NCI-H2171 treated with DMSO at 0.1 percent for 48 hours (cell line): Measurements from ENCODE around the gene TGFB1.
A peak's percentile ranks its signal among the peaks of the same experiment; 100 is the strongest.

Experiments
- DNase-seq: peaks from one replicate; lab custom pipeline; 2025; lab: John Stamatoyannopoulos, UW

TGFB1 gene

DNA sequence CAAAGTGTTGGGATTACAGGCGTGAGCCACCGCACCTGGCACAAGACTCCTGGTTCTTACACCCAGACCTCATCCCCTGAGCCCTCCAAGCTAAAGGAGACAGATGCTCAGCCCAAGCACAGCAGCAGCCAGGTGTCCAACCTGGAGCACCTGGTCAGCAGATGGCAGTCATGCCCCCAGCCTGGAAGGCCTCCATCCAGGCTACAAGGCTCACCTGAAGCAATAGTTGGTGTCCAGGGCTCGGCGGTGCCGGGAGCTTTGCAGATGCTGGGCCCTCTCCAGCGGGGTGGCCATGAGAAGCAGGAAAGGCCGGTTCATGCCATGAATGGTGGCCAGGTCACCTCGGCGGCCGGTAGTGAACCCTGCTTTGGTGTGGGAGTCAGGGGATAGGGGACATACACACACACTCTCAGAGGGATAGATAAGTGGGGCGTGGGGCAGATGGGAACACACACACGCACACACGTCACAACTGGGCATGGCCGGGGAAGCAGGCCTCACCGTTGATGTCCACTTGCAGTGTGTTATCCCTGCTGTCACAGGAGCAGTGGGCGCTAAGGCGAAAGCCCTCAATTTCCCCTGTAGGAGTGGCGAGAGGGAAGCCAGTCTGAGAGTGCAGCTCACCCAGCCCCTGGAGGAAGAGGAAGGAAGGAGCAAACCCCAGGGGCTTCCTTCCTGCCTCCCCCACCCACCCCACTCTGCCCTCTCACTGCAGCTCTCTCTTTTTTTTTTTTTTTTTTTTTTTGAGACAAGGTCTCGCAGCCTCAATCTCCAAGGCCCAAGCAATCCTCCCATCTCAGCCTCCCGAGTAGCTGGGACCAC is 11.8 kb downstream of the TGFB1 start:
- DNase-seq, result peak; percentile 14

GRCh38 chr19:41339936-41340335 is 13.8 kb downstream of the TGFB1 start:
- DNase-seq, result no peak

GRCh38 chr19:41335467-41335866 is 18.3 kb downstream of the TGFB1 start:
- DNase-seq, result no peak

DNA sequence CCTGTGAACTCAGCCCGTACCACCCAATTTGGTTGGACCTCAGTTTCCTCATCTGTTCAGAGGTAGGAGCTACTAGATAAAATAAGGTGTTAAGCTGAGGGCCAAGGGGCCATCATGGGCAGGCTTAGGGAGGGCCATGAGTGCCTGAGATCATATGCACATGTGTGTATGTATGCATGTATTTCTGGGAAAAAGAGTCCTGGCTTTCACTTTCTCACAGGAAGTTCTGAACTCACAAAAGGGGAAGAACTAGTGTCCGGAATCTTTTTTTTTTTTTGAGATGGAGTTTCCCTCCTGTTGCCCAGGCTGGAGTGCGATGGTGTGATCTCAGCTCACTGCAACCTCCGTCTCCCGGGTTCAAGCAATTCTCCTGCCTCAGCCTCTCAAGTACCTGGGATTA is 18.9 kb downstream of the TGFB1 start:
- DNase-seq, result no peak

- no peak for DNase-seq
Observed at GRCh38 chr19:41332468-41332867, 21.3 kb downstream of the TGFB1 start.

- DNase-seq, result no peak
Observed at GRCh38 chr19:41332000-41332399, 21.7 kb downstream of the TGFB1 start.

- DNase-seq, result no peak
Observed at GRCh38 chr19:41330946-41331678, 22.6 kb downstream of the TGFB1 start.

GRCh38 chr19:41330481-41330880 is 23.2 kb downstream of the TGFB1 start:
- no peak for DNase-seq

- DNase-seq, result no peak
Observed at GRCh38 chr19:41328842-41329225, 24.9 kb downstream of the TGFB1 start.

GRCh38 chr19:41328157-41328841 is 25.4 kb downstream of the TGFB1 start:
- no peak for DNase-seq

GRCh38 chr19:41327576-41328156 is 26.1 kb downstream of the TGFB1 start:
- no peak for DNase-seq

DNA sequence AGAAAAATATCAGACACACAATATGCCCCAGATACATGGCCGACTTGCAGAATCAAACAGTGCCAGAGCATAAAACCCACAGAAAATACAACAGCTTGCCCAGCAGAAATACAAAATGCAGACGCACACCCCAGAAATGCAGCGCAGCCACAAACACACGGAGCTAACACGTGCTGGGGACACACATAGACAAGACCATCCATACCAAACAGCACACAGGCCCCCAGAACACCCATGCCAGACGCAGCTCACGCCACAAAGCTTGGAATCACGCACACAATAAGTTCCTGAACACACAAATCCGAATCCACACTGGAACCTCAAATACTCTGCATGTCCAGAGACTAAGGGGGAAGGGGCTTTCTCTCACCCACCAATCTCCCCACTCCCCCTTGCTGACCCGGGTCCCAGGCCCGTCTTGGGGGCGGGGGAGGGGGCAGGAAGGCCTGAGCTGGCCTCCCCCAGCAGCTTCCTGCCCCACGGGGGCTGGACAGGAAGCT is 26.6 kb downstream of the TGFB1 start:
- no peak for DNase-seq

DNA sequence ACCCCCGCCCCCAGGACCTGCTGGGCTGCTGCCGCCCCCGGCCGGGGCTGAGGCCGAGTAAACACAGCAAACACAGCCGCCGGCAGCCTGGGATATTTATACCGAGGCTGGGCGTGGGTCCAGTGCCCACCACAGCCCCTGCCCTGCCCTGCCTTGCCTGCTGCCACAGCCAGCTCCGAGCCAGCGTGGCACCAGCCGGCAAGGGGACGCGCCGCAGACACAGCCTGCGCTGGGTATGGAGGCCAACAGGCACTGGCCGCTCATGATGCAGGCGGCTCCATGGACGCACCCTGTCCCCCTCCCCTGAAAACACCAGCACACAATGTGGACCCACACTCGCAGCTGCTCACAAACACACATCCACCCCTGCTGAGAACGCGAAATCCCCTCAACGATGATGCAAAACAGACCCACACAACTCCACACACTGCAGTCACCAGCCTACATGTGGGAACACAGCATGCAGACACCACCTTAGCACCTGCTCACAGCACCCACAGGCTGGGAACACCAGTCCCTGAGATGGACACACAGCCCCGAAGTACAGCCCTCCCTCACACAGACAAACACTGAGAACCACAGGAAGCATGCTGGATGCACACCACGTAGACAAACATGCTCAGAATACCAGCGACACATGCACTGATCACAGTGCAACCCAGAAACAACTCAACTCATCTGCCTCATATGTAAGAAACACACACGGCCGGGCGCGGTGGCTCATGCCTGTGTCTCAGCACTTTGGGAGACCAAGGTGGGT is 27.6 kb downstream of the TGFB1 start:
- DNase-seq, result no peak

DNA sequence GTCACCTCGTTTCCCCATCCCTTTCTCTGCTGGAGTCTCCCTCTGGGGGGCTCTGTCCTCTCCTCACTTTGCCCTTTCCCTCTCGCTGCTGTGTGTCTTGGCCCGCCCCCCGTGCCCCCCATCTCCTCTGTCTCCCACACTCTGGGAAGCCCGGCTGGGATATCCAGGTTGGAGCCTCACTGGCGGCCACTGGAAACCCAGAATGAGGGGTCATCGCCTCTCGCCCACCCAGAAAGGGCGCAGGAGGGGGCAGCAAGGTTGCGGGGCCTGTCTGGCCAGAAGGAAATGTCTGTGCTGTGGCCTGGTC is 28.1 kb downstream of the TGFB1 start:
- no peak for DNase-seq

DNA sequence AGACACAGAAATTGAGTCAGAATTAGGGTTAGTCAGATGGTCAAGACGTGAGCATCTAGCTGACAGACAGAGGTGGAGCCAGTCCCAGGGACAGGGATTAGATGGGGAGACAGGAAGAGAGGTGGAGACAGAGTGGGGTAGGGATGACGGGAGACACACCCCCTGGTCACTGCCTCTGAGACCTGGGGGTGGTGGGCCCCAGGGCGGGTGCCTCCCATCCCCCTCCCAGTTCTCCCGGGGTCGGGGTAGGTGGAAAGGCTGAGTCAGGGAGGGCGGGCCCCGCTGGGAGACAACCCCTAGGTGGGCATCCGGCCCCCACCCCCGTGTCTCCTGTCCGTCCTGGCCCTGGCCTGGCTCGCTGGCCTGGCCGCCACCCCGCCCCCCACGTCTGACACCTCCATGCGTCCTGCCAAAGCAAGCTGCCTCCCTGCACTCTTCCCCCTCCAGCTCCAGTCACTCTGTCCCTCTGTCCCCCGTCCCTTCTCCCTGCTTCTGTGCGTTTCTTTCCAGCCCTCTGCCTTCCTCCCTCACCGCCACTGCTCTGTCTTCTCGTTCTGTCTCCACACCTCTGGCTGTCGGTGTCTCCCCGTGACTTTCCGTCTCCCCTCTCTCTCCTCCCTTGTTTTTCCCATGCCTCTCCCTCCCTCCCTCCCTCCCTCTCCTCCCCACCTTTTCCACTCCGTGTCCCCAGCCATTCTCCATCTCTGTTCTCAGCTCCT is 28.6 kb downstream of the TGFB1 start:
- DNase-seq, result no peak

GRCh38 chr19:41324231-41324702 is 29.5 kb downstream of the TGFB1 start:
- no peak for DNase-seq

DNA sequence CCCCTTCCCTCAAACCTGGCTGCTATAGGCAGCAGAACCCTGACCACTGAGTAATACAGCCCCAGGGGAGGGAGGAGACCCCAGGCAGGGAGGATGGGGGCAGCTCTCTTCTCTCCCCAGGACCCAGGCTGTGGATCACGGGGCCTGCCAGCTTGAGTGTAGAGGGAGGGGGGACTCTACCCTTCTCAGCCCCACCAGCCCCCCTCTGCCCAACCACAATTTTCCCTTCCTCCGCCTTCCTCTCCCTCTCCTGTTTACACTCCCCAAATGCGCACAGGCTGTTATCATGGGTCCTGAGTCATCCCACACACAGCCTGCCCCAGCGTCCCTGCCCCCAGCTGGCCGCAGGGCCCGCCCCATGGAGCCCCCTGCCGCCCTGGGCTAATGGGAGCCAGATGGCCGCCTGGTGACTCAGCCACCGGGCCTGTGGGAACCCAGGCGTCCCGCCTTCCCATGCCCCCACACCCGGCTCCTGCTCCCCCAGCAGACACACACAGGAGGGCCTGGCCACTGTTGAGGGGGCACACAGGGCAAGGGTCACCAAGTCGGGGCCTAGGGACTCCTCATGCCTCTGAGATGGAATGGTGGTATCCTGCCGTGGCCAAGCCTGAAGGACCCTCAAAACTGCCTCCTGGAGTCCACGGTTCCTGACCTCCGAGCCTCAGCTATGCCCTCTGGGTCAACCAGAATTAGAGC is 30.1 kb downstream of the TGFB1 start:
- DNase-seq, result peak; percentile 16

- no peak for DNase-seq
Observed at GRCh38 chr19:41323023-41323422, 30.7 kb downstream of the TGFB1 start.

GRCh38 chr19:41322451-41322850 is 31.3 kb downstream of the TGFB1 start:
- DNase-seq, result no peak

DNA sequence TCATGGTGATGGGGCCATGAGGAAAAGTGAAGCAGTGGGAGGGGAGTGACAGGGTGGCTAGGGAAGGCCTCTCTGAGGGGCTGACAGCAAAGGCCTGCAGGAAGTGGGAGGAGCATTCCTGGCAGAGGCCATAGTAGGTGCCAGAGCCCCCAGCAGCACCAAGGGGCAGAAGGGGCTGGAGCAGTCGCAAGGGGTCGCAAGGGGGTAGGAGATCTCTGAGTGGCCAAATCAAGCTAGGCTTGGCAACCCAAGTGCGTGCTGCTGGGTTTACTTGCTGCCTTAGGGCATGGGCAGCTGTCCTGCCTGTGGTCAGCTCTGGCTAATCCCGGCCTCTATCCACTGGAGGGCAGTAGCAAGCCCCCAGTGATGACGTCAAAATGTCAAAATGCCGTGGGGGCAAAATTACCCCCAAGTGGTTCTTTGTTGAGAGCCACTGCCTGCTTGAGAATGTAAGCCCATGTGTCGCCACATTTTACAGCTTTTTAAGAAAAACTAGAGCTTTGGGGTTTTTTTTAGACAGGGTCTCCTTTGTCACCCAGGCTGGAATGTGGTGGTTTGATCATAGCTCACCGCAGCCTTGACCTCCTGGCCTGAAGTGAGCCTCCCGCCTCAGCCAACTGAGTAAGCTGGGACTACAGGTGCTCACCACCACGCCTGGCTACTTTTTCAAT is 32.0 kb downstream of the TGFB1 start:
- no peak for DNase-seq
